Epithelial cell of esophagus (primary cell): ENCODE data around the gene NIT1.

ENCODE experiments used
- DNase-seq: peaks from one replicate; pipeline ENCODE4 v3.0.0; 2010; ENCODE audit warnings: low read depth
- H3K4me3 ChIP-seq: 2 replicates; pipeline ENCODE4 v1.5.1; 2011; ENCODE audit warnings: mild to moderate bottlenecking, low read length, control low read depth
- TF ChIP-seq, protein P1 (sequence below): IDR thresholded peaks from 2 replicates; pipeline ENCODE4 v1.5.1; 2011; ENCODE audit warnings: low read depth, mild to moderate bottlenecking, low read length, control low read depth, inconsistent platforms; ENCODE audit not compliant: insufficient read depth; ENCODE audit errors: missing control alignments

Gene NIT1, protein sequence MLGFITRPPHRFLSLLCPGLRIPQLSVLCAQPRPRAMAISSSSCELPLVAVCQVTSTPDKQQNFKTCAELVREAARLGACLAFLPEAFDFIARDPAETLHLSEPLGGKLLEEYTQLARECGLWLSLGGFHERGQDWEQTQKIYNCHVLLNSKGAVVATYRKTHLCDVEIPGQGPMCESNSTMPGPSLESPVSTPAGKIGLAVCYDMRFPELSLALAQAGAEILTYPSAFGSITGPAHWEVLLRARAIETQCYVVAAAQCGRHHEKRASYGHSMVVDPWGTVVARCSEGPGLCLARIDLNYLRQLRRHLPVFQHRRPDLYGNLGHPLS

DNA sequence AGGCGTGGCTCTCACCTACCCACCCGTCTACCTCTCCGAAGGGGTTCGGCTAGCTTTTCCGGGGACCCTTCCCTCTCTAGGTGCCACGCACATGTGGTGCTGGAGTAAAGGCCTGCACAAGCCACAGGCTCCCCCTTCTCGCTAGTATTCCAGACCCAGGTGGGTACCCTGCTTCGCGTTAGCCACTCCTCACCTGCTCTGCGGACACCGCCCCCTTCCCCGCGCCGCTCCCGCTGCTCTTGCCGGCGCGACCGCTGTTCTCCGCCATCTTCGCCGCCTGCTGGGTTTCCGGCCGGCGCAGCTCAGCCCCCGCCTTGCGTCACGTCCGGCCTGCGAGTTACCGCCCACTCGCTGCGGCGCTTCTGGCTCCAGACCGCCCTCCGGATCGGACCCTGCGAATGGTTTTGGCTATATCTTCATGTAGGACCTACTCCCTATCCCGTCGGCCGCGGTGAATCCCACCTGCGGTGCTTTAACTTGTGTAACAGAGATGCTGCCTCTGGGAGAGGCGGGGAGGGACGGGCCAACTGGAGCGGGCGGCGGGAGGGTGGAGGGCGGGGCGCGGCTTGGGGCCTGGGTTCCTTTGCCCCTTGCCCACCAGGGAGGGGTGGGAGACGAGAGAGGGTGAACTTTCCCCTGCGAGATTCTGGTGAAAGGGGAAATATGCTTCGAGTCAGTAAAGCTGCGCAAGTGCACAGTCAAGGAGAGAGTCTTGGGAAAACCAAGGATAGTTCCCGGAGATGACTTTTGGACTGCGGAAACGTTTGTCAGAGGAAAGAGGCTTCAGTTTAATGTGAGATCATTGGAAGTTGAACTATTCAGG, at the start of gene NIT1, which contains the start of gene PFDN2:
Gene NIT1, plus strand, starts transcription at position 347 of the 823 bp plus-strand sequence. Its CDS starts 72 bp downstream, at position 419.
Gene PFDN2, minus strand, starts transcription at position 279 of the 823 bp plus-strand sequence. Its CDS starts 11 bp downstream, at position 268.
- DNase-seq, result peak; percentile 89
- peak within 1 kb of the TSS; percentile 97 for H3K4me3 ChIP-seq
- TF ChIP-seq, protein P1, sequence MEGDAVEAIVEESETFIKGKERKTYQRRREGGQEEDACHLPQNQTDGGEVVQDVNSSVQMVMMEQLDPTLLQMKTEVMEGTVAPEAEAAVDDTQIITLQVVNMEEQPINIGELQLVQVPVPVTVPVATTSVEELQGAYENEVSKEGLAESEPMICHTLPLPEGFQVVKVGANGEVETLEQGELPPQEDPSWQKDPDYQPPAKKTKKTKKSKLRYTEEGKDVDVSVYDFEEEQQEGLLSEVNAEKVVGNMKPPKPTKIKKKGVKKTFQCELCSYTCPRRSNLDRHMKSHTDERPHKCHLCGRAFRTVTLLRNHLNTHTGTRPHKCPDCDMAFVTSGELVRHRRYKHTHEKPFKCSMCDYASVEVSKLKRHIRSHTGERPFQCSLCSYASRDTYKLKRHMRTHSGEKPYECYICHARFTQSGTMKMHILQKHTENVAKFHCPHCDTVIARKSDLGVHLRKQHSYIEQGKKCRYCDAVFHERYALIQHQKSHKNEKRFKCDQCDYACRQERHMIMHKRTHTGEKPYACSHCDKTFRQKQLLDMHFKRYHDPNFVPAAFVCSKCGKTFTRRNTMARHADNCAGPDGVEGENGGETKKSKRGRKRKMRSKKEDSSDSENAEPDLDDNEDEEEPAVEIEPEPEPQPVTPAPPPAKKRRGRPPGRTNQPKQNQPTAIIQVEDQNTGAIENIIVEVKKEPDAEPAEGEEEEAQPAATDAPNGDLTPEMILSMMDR, result no peak

DNA sequence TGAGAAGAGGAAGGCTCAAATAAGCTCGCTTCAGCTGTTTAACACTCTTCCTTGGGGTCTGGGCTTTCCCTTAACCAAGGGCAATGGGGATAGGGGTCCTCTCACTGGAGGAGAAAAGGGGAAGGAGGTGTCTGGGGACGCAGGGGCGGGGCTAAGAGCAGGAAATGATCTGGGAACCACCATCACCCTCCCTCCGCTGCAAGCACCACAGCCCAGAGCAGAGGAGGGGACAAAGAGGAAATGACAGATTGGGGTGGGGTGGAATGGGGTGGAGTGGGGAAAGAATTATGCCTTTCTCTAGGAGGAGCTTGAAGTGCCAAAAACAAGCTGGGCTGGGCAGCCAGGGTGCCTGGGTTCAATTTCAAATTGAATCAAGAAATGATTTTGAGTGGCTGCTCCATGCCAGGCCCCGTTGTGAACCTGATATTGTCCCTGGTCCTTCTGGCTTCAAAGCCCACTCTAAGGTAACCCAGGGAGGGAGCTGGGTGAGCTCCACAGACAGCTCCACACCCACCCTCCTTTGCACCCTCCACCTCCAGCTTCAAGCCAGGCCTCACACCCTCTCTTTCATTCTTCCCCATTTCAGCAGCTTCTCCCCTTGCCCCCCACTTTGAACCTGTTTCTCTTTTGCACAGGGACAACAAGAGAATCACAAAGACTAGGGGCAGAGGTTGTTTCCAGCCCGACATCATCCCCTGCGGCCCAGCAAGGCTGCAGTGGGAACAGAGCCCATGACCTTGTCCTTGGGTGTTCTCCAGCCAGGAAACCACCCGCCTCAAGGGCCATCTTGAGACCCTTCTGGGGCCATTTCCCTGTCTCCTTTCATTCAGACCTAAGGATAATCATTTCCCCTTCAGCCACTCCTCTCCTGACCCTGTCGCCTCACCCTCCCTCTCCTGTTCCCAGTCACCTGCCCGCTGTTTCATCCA, 49.3 kb upstream of the NIT1 start:
- TF ChIP-seq, protein P1, result no peak
- peak; percentile 43 for DNase-seq
- H3K4me3 ChIP-seq, result no peak overlapping the region

DNA sequence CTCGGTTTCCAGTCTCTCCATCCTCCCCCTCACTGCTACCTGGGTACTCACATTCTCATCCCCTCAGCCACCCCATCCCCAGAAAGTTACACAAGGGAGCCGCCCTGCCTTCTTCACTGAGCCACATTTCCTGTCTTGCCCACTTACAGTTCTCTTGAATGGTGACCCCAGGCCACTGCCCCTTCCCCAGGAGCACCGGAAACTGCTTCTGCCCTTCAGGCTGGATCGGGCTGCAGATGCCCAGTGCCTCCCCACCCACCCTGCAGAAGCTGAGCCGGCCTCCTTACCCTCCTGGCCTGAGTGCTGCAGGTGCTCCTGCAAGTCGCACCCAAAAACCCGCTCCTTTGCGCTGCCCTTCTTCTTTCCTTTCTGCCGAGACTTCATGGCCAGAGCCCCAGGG, 48.7 kb upstream of the NIT1 start:
- DNase-seq, result no peak
- H3K4me3 ChIP-seq, result no peak overlapping the region
- TF ChIP-seq, protein P1, result no peak

DNA sequence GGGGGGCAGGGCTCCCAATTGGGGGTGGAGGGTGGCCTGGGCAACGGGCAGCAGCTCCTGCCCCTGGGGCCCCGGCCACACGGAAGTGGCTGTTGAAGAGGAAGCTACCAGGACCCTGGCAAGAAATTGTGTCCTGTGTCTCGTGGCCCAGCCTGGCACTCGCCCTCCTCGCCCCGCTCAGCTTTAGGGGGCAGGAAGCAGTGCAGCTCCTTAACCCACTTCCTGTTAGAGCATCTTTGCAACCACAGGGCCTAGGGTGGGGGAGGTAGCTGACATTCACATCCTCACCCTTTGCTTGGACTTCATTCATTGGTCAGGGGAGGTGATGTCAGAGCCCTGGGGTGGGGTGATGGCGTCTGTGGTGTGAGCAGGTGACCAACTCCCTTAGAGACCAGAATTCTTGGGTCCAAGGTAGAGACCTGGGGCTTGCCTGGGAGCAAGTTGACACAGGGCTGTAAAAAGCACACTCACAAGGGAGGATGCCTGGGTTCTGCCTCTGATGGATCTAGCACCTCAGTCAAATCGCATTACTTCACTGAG, 48.1 kb upstream of the NIT1 start, which contains the start of gene ARHGAP30:
Gene ARHGAP30, minus strand, starts transcription at position 161 of the 540 bp plus-strand sequence. CDS start 267 bp downstream, outside the sequence.
- TF ChIP-seq, protein P1, result no peak
- H3K4me3 ChIP-seq, result no peak within 1 kb of the TSS
- no peak for DNase-seq

DNA sequence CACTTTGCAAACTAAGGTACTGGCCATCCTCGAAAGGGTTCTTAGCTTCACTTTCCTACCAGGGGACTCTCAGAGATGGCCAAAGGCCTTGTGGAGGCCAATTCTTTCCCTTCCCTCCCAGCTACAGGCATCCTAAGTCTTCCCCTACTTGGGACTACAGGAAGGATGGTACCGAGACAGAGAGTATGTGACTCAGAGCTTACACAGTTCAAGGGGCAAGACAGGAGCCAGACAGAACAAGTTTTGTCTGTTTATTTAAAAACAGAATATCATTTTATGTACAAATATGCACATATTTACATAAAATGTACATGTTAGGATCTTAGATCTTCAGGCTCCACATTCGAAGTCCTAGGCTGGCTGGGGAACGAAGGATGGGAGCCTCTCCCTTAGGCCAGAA, 47.1 kb upstream of the NIT1 start:
- H3K4me3 ChIP-seq, result no peak overlapping the region
- TF ChIP-seq, protein P1, result no peak
- peak; percentile 52 for DNase-seq

DNA sequence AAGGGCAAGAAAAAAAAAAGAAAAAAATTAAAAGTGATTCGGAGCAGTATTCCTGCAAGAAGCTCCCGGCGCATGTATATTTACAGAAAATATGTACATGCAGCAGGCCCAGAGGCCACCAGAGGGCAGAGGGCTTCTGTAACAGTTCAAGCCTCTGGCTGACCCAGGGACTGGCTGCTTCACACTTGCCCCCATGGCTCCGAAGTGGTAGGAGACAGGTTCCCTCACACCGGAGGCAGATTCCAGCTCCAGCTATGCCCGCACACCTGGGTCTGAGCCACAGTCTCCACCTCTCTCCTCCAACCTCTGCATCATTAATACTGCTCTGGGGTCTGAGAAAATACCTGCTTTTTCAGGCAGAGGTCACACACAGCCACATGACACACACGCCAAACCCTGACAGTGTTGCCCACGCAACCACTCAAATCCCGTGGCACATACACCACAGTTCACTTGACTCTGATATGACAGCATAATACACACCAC, 46.0 kb upstream of the NIT1 start:
- no peak overlapping the region for H3K4me3 ChIP-seq
- DNase-seq, result peak; percentile 55
- TF ChIP-seq, protein P1, result peak; percentile 47
